ENCODE measurements around the gene LDLRAP1. TPM values are rescaled to one million over a fixed set of nuclear protein-coding genes. Genes with fewer than 3 reads are reported as not detected.

LDLRAP1 gene
- total RNA-seq, 2 experiments from 2014 or later: 4.9 to 11.0 TPM

GRCh38 chr1:25608488-25609178 lies 65.2 kb downstream of the LDLRAP1 start:
- CTCF ChIA-PET: interaction anchor here (0.6 to 6.5 kb wide), 28 partner anchors 8 to 390 kb away, joined by 3 to 75 read pairs (median 4); partner anchors contain the start of genes MAN1C1 and SELENON
- DNase-seq (peak; percentile 93), ATAC-seq (peak; percentile 98)
- Mint-ChIP-seq H3K4me3 (no peak overlapping the region), H3K27me3 (peaks cover 74% of the 10 kb centered on the region), H3K36me3 (no peaks in the 10 kb centered on the region), H3K4me1 (peaks cover 8% of the 10 kb centered on the region), H3K9me3 (ENCODE audit: low read depth) (no peaks in the 10 kb centered on the region), H3K27ac (no peak overlapping the region)

GRCh38 chr1:25609921-25610320 lies 66.5 kb downstream of the LDLRAP1 start:
- Mint-ChIP-seq H3K4me3 (no peak overlapping the region), H3K4me1 (peaks cover 17% of the 10 kb centered on the region), H3K27ac (no peak overlapping the region), H3K36me3 (no peaks in the 10 kb centered on the region), H3K27me3 (peaks cover 83% of the 10 kb centered on the region), H3K9me3 (ENCODE audit: low read depth) (no peaks in the 10 kb centered on the region)
- DNase-seq: no peak
- CTCF ChIA-PET: interaction anchor here (1.0 to 6.5 kb wide), 12 partner anchors 9 to 203 kb away, joined by 3 to 75 read pairs (median 5); partner anchors contain the start of gene SELENON
- no peak for ATAC-seq

DNA sequence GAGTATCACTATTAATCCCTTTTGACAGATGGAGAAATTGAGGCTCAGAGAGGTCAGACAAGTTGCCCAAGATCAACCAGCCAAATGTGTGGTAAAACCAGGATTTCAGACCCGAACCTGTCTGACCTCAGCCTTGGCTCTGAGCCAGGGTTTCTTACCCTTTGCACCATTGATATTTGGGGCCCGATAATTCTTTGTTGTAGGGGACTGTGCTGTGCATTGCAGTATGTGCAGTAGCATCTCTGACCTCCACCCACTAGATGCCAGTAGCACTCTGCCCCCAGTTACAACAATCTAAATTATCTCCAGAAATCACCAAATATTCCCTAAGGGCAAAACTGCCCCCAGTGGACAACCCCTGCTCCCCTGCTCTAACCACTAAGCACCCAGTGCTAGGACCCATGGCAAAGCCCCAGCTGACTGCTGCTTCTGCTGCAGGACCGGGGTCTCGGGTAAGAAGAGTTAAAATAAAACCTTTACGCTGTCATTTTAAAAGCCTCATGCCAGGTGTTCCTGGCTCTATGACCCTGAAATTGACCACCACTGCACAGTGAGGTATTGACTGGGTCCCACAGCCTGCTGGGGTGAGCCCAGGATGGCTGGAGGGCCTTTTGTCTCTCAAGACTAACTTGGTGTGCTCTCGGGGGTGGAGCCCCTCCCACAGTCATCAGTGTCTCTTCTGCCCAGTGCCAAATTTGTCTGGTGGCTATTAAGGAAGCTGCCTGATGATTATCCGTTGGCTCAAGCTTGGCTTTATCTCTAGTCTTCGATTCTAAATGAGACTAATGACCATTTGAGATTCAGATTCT lies 67.6 kb downstream of the LDLRAP1 start:
- no peak overlapping the region for H3K27ac Mint-ChIP-seq
- no peak for ATAC-seq
- DNase-seq: no peak
- no peaks in the 10 kb centered on the region for H3K9me3 Mint-ChIP-seq (ENCODE audit: low read depth)
- no peaks in the 10 kb centered on the region for H3K36me3 Mint-ChIP-seq
- no peak overlapping the region for H3K4me3 Mint-ChIP-seq
- peaks cover 81% of the 10 kb centered on the region for H3K27me3 Mint-ChIP-seq
- CTCF ChIA-PET: interaction anchor here (1.0 to 6.5 kb wide), 6 partner anchors 12 to 199 kb away, joined by 3 to 75 read pairs (median 16); partner anchors contain the start of gene SELENON
- H3K4me1 Mint-ChIP-seq: peaks cover 28% of the 10 kb centered on the region

- H3K4me3 Mint-ChIP-seq: no peak overlapping the region
- no peak for DNase-seq
- H3K27ac Mint-ChIP-seq: no peak overlapping the region
- no peaks in the 10 kb centered on the region for H3K36me3 Mint-ChIP-seq
- H3K4me1 Mint-ChIP-seq: peaks cover 28% of the 10 kb centered on the region
- no peaks in the 10 kb centered on the region for H3K9me3 Mint-ChIP-seq (ENCODE audit: low read depth)
- peaks cover 73% of the 10 kb centered on the region for H3K27me3 Mint-ChIP-seq
- ATAC-seq: no peak
- CTCF ChIA-PET: interaction anchor here (0.7 to 6.5 kb wide), 5 partner anchors 13 to 198 kb away, joined by 3 to 75 read pairs (median 4); no protein-coding TSS in a partner anchor
These were observed 68.4 kb downstream of the LDLRAP1 start for GRCh38 chr1:25611843-25612242.

- DNase-seq (no peak), ATAC-seq (no peak)
- no peak overlapping the region for H3K4me3 Mint-ChIP-seq
- CTCF ChIA-PET: interaction anchor here (0.7 to 6.5 kb wide), 4 partner anchors 14 to 189 kb away, joined by 3 to 75 read pairs (median 4); no protein-coding TSS in a partner anchor
- H3K9me3 Mint-ChIP-seq (ENCODE audit: low read depth): no peaks in the 10 kb centered on the region
- H3K27me3 Mint-ChIP-seq: peaks cover 67% of the 10 kb centered on the region
- H3K27ac Mint-ChIP-seq: no peak overlapping the region
- peaks cover 24% of the 10 kb centered on the region for H3K4me1 Mint-ChIP-seq
- H3K36me3 Mint-ChIP-seq: no peaks in the 10 kb centered on the region
These were observed 69.0 kb downstream of the LDLRAP1 start for GRCh38 chr1:25612421-25612820.

DNA sequence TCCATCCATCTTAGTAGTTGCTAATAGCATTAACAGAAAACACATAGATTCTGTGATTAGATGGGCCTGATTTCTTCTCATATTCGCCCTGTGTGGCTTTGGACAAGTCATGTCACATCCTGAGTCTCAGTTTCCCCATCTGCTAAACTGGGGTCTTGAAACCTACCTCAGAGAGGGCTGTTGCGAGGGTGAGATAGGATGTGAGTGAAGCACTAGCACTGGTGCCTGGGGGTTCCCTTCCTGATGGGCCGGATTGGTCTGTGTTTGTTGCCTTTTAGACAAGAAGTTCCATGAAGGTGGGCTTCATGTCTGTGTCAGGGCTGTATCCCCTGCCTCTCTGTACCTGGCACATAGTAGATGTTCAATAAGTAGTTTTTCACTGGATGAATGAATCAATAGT lies 69.7 kb downstream of the LDLRAP1 start:
- H3K9me3 Mint-ChIP-seq (ENCODE audit: low read depth): no peaks in the 10 kb centered on the region
- no peak overlapping the region for H3K27ac Mint-ChIP-seq
- ATAC-seq: no peak
- CTCF ChIA-PET: interaction anchor here (6.5 kb wide), 1 partner anchor 184 kb away, joined by 75 read pairs; no protein-coding TSS in a partner anchor
- peaks cover 25% of the 10 kb centered on the region for H3K4me1 Mint-ChIP-seq
- H3K4me3 Mint-ChIP-seq: no peak overlapping the region
- peaks cover 67% of the 10 kb centered on the region for H3K27me3 Mint-ChIP-seq
- DNase-seq: no peak
- no peaks in the 10 kb centered on the region for H3K36me3 Mint-ChIP-seq

GRCh38 chr1:25614501-25615171 lies 71.2 kb downstream of the LDLRAP1 start:
- ATAC-seq (no peak), DNase-seq (no peak)
- CTCF ChIA-PET: interaction anchor here (0.6 to 1.3 kb wide), 5 partner anchors 10 to 187 kb away, joined by 3 to 6 read pairs (median 3); no protein-coding TSS in a partner anchor
- H3K4me1 Mint-ChIP-seq: peaks cover 35% of the 10 kb centered on the region
- H3K9me3 Mint-ChIP-seq (ENCODE audit: low read depth): no peaks in the 10 kb centered on the region
- H3K4me3 Mint-ChIP-seq: no peak overlapping the region
- H3K27ac Mint-ChIP-seq: no peak overlapping the region
- no peaks in the 10 kb centered on the region for H3K36me3 Mint-ChIP-seq
- peaks cover 73% of the 10 kb centered on the region for H3K27me3 Mint-ChIP-seq

- no peaks in the 10 kb centered on the region for H3K36me3 Mint-ChIP-seq
- no peak for ATAC-seq
- CTCF ChIA-PET: interaction anchor here (1.0 to 1.3 kb wide), 4 partner anchors 28 to 187 kb away, joined by 3 to 6 read pairs (median 3); no protein-coding TSS in a partner anchor
- no peak overlapping the region for H3K27ac Mint-ChIP-seq
- peaks cover 40% of the 10 kb centered on the region for H3K4me1 Mint-ChIP-seq
- H3K4me3 Mint-ChIP-seq: no peak overlapping the region
- peaks cover 72% of the 10 kb centered on the region for H3K27me3 Mint-ChIP-seq
- DNase-seq: no peak
- no peaks in the 10 kb centered on the region for H3K9me3 Mint-ChIP-seq (ENCODE audit: low read depth)
These were observed 71.8 kb downstream of the LDLRAP1 start for GRCh38 chr1:25615172-25615541.

DNA sequence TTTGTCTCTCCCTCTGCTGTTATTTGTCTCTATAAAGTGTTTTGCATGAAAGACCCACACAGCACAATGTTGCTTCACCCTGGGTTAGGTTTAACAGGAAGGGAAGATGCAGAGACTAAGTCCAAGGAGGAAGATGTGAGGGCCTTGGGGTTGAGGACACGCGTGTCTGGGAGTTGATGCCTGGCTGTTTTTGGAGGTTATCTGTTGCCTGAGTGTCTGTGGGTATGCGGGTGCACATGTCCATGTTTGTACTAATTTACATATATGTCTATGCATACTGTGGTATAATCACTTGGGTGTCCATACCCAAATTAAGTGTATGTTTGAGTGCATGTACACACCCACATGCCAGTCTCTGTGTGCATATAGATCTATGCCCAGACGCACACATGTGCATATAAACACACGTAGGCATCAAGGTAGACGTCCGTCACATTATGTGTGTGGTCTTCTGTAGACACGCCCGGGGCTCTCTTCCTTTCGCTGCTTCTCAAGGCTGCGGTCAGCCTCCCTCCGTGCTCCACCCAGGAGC lies 72.2 kb downstream of the LDLRAP1 start:
- Mint-ChIP-seq H3K4me3 (peak overlapping the region; percentile 54), H3K4me1 (peaks cover 45% of the 10 kb centered on the region), H3K27ac (peak overlapping the region; percentile 34), H3K27me3 (peaks cover 68% of the 10 kb centered on the region), H3K36me3 (peaks cover 2% of the 10 kb centered on the region), H3K9me3 (ENCODE audit: low read depth) (no peaks in the 10 kb centered on the region)
- no peak for DNase-seq
- CTCF ChIA-PET: interaction anchor here (1.0 to 1.5 kb wide), 6 partner anchors 27 to 186 kb away, joined by 3 to 6 read pairs (median 3); no protein-coding TSS in a partner anchor
- ATAC-seq: peak; percentile 4

DNA sequence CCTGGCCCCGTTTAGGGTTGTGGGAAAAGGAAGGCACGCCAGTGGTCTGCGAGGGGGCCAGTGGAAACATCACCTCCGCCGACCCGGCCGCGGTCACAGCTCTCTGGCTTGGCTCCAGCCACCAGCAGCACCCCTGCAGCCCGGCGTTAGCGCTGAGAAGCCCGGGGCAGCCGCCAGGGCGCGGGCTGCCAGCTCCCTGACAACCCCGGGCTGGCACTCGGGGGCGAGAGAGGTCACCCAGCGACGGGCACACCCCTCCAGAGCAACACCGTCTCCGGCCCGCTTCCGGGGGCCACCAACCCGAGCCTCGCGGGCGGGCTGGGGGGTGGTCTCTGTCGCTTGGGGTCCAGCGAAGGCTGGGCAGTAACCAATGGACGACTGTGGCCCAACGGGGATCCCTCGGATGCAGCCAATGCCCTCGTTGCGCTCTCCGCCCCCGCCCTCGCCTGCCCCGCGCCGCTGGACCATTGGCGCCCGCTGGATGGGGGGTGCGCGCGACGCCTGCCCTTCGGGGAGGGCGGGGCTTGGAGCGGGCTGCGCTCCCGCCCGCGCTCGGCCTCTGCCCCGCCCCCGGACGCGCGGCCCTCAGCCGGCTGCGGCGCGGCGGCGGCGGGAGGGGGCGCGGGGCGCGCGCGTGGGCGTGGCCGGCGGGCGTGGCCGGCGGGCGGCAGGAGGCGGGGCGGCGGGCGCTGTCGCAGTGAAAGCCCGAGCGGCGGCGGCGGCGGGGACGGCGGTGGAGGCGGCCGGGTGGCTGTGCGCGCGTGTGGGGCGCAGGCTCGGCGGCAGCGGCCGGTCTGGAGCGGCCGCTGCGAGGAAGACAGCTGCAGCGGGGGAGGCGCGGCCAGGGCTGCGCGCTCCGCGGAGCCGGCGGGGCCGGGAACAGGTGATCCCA lies 72.9 kb downstream of the LDLRAP1 start, which contains the start of gene MAN1C1:
MAN1C1 (plus strand) TSS at position 697 of the 892 bp plus-strand sequence. CDS start 1,007 bp downstream, outside the sequence.
- H3K27ac Mint-ChIP-seq: peak within 1 kb of the TSS; percentile 34
- peaks cover 52% of the 10 kb centered on the region for H3K4me1 Mint-ChIP-seq
- H3K9me3 Mint-ChIP-seq (ENCODE audit: low read depth): no peaks in the 10 kb centered on the region
- peaks cover 5% of the 10 kb centered on the region for H3K36me3 Mint-ChIP-seq
- ATAC-seq (peak; percentile 79), DNase-seq (peak; percentile 81)
- CTCF ChIA-PET: interaction anchor here (1.2 to 4.9 kb wide), 4 partner anchors 8 to 182 kb away, joined by 3 to 31 read pairs (median 5); no protein-coding TSS in a partner anchor
- peak within 1 kb of the TSS; percentile 76 for H3K4me3 Mint-ChIP-seq
- H3K27me3 Mint-ChIP-seq: peaks cover 65% of the 10 kb centered on the region

DNA sequence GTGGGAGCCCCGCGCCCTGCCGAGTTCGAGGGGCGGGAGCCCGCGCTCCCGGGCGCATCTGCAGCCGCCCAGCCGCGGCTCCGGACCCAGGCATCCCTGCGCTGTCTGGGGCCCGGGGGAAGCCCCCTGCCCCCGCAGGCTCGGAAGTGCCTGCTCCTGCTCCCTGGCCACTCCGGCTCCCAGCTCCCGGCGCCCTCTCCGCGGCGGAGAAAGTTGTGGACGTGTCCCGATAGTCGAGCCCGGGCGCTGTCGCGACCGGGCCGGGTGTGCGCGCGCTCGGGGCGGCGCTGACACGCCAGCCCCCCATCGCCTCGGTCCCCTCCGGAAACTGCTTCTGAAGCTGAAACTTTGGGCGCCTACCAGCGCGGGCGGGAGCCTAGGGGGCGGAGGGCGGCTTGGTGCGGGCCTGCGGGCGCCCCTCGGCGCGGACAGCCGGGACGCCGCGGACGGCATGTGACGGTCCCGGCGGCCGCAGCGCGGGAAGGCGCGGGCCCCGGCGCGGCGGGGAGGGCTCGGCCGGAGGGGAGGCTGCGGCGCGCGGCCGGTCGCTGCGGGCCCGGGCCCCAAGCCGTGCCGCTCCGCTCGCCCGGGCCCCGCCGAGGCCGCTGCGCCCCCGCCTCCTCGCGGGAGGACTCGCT lies 73.7 kb downstream of the LDLRAP1 start:
- Mint-ChIP-seq H3K4me1 (peaks cover 60% of the 10 kb centered on the region), H3K36me3 (peaks cover 7% of the 10 kb centered on the region), H3K9me3 (ENCODE audit: low read depth) (no peaks in the 10 kb centered on the region), H3K4me3 (peak overlapping the region; percentile 76), H3K27ac (no peak overlapping the region), H3K27me3 (peaks cover 64% of the 10 kb centered on the region)
- ATAC-seq (peak; percentile 14), DNase-seq (peak; percentile 55)
- CTCF ChIA-PET: interaction anchor here (0.6 to 4.9 kb wide), 5 partner anchors 8 to 181 kb away, joined by 3 to 31 read pairs (median 4); no protein-coding TSS in a partner anchor

All from activated CD8-positive, alpha-beta memory T cell treated with anti-CD3 and anti-CD28 coated beads, Interleukin-2, amount 10 ng/mL, durations not matched to agents 7 days and 5 days (primary cell).